Measurements from ENCODE around the gene CYP3A4. TPM values are rescaled to one million over a fixed set of nuclear protein-coding genes. Genes with fewer than 3 reads are reported as not detected.
A peak's percentile ranks its signal among the peaks of the same experiment; 100 is the strongest.

The CYP3A4 gene
- total RNA-seq, 2 donors from 2014 or later: 0.14 TPM; not detected in 1

- DNase-seq (ENCODE audit: low spot score in 2 of 2): no peak
- Mint-ChIP-seq H3K36me3 (peaks cover under 1 to 3% of the 10 kb centered on the region in 2 donors), H3K9me3 (peaks cover 0 to 3% of the 10 kb centered on the region in 2 donors), H3K27ac (no peak overlapping the region)
- peak; percentile 67 to 82 for ATAC-seq
These were observed 63.8 kb downstream of the CYP3A4 start for GRCh38 chr7:99719996-99720769.

GRCh38 chr7:99713995-99714570 lies 69.9 kb downstream of the CYP3A4 start:
- DNase-seq (ENCODE audit: low spot score in 2 of 2): no peak
- no peak for ATAC-seq
- Mint-ChIP-seq H3K9me3 (peaks cover 0 to 3% of the 10 kb centered on the region in 2 donors), H3K36me3 (peaks cover 10 to 19% of the 10 kb centered on the region in 2 donors), H3K27ac (no peak overlapping the region)

GRCh38 chr7:99709838-99710578 lies 74.0 kb downstream of the CYP3A4 start:
- Mint-ChIP-seq H3K9me3 (peaks cover 0 to 8% of the 10 kb centered on the region in 2 donors), H3K36me3 (peaks cover 8 to 29% of the 10 kb centered on the region in 2 donors), H3K27ac (no peak overlapping the region)
- DNase-seq (ENCODE audit: low spot score in 2 of 2) (no peak), ATAC-seq (peak in 1 of 2 donors; percentile 49)

- no peak for DNase-seq (ENCODE audit: low spot score in 2 of 2)
- H3K27ac Mint-ChIP-seq: no peak overlapping the region
- ATAC-seq: peak; percentile 56 to 73
- peaks cover 0 to 8% of the 10 kb centered on the region in 2 donors for H3K9me3 Mint-ChIP-seq
- peaks cover under 1 to 22% of the 10 kb centered on the region in 2 donors for H3K36me3 Mint-ChIP-seq
These were observed 74.7 kb downstream of the CYP3A4 start for GRCh38 chr7:99709260-99709659.

GRCh38 chr7:99707096-99707495 lies 76.9 kb downstream of the CYP3A4 start:
- Mint-ChIP-seq H3K36me3 (peaks cover 0 to 16% of the 10 kb centered on the region in 2 donors), H3K9me3 (peaks cover 0 to 8% of the 10 kb centered on the region in 2 donors), H3K27ac (no peak overlapping the region)
- ATAC-seq (no peak), DNase-seq (ENCODE audit: low spot score in 2 of 2) (no peak)

Other genes with a start within 250 kb of the CYP3A4 start
- gene FAM200A, start 232.1 kb downstream of the CYP3A4 start, total RNA-seq: 1 to 10 TPM; 2.2 to 5.4 TPM
- gene ZNF655, start 225.5 kb downstream of the CYP3A4 start, total RNA-seq: 10 to 100 TPM; 50.8 to 66.7 TPM
- 1 to 10 TPM in 1 of 2 donors, under 1 TPM in 1; 0.76 to 4.1 TPM for gene TMEM225B, start 185.9 kb downstream of the CYP3A4 start, total RNA-seq
- gene ZSCAN25, start 167.2 kb downstream of the CYP3A4 start, total RNA-seq: 10 to 100 TPM; 30.7 to 31.8 TPM
- under 1 TPM in 1 of 2 donors, not detected in 1; 0.41 TPM for gene CYP3A5, start 104.2 kb downstream of the CYP3A4 start, total RNA-seq
- not detected for gene CYP3A7, start 49.0 kb downstream of the CYP3A4 start, total RNA-seq
- gene CYP3A43, start 43.8 kb upstream of the CYP3A4 start, total RNA-seq: not detected
- gene OR2AE1, start 92.8 kb upstream of the CYP3A4 start, total RNA-seq: under 1 TPM in 1 of 2 donors, not detected in 1; 0.31 TPM
- 10 to 100 TPM; 25.8 to 28.3 TPM for gene TRIM4, start 135.3 kb upstream of the CYP3A4 start, total RNA-seq
- under 1 TPM; 0.68 to 0.89 TPM for gene GJC3, start 145.4 kb upstream of the CYP3A4 start, total RNA-seq
- under 1 TPM in 1 of 2 donors, not detected in 1; 0.43 TPM for gene AZGP1, start 191.8 kb upstream of the CYP3A4 start, total RNA-seq
- 10 to 100 TPM; 52.2 to 67.1 TPM for gene ZKSCAN1, start 231.4 kb upstream of the CYP3A4 start, total RNA-seq

Data from activated naive CD4-positive, alpha-beta T cell treated with anti-CD3 and anti-CD28 coated beads, Interleukin-2, amount 50 U/mL, for 72 hours (primary cell).